ENCODE data around the gene NAALADL2. TPM values are rescaled to one million over a fixed set of nuclear protein-coding genes. Genes with fewer than 3 reads are reported as not detected.

The NAALADL2 gene
- polyA plus RNA-seq, 1 donor from 2014 or later: 1.6 TPM

DNA sequence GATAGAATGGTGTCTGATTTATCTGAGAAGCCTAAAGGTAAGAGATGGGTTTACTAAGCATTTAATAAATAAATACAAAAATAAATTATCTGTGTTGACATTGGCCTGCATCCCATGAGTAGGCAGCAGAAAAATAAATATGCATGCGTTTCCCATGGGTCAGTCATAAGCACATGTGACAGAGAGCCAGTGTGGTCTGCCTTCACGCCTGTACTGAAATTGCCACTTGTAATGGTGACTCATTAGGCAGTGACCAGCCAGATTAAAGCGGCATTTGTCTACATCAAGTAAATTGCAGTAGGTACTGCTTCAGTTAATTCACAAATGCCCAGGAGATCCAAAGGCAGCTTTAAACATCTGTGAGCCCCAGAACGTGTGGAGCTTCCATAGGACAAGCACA is 399.6 kb downstream of the NAALADL2 start:
- H3K27ac ChIP-seq (ENCODE audit: low read length): no peak overlapping the region
- no peak overlapping the region for H3K9ac ChIP-seq (ENCODE audit: low read length)
- H2AFZ ChIP-seq (ENCODE audit: low read depth, low read length): no peak overlapping the region
- no peak overlapping the region for H3K4me2 ChIP-seq (ENCODE audit: low read length)
- H3K27me3 ChIP-seq (ENCODE audit: insufficient read depth, low read depth, low read length): no peaks in the 10 kb centered on the region
- H3F3A ChIP-seq (ENCODE audit: insufficient read depth, low read length, poor library complexity, severe bottlenecking): no peaks in the 10 kb centered on the region
- H3K4me3 ChIP-seq (ENCODE audit: low read length): no peak overlapping the region
- H3K36me3 ChIP-seq (ENCODE audit: insufficient read depth, low read length): no peaks in the 10 kb centered on the region
- no peak for TF ChIP-seq EZH2 (IDR thresholded peaks at IDR 0.05; ENCODE audit: borderline replicate concordance, insufficient read depth, low read length, poor library complexity, severe bottlenecking)
- no peak for TF ChIP-seq SMC3 (conservative IDR thresholded peaks at IDR 0.05; ENCODE audit: poor library complexity)
- TF ChIP-seq, protein P1, sequence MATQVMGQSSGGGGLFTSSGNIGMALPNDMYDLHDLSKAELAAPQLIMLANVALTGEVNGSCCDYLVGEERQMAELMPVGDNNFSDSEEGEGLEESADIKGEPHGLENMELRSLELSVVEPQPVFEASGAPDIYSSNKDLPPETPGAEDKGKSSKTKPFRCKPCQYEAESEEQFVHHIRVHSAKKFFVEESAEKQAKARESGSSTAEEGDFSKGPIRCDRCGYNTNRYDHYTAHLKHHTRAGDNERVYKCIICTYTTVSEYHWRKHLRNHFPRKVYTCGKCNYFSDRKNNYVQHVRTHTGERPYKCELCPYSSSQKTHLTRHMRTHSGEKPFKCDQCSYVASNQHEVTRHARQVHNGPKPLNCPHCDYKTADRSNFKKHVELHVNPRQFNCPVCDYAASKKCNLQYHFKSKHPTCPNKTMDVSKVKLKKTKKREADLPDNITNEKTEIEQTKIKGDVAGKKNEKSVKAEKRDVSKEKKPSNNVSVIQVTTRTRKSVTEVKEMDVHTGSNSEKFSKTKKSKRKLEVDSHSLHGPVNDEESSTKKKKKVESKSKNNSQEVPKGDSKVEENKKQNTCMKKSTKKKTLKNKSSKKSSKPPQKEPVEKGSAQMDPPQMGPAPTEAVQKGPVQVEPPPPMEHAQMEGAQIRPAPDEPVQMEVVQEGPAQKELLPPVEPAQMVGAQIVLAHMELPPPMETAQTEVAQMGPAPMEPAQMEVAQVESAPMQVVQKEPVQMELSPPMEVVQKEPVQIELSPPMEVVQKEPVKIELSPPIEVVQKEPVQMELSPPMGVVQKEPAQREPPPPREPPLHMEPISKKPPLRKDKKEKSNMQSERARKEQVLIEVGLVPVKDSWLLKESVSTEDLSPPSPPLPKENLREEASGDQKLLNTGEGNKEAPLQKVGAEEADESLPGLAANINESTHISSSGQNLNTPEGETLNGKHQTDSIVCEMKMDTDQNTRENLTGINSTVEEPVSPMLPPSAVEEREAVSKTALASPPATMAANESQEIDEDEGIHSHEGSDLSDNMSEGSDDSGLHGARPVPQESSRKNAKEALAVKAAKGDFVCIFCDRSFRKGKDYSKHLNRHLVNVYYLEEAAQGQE (IDR thresholded peaks at IDR 0.05; ENCODE audit: borderline replicate concordance): no peak
- no peak for TF ChIP-seq MXI1 (conservative IDR thresholded peaks at IDR 0.05; ENCODE audit: poor library complexity, severe bottlenecking)
- TF ChIP-seq, protein P2, sequence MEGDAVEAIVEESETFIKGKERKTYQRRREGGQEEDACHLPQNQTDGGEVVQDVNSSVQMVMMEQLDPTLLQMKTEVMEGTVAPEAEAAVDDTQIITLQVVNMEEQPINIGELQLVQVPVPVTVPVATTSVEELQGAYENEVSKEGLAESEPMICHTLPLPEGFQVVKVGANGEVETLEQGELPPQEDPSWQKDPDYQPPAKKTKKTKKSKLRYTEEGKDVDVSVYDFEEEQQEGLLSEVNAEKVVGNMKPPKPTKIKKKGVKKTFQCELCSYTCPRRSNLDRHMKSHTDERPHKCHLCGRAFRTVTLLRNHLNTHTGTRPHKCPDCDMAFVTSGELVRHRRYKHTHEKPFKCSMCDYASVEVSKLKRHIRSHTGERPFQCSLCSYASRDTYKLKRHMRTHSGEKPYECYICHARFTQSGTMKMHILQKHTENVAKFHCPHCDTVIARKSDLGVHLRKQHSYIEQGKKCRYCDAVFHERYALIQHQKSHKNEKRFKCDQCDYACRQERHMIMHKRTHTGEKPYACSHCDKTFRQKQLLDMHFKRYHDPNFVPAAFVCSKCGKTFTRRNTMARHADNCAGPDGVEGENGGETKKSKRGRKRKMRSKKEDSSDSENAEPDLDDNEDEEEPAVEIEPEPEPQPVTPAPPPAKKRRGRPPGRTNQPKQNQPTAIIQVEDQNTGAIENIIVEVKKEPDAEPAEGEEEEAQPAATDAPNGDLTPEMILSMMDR (IDR thresholded peaks at IDR 0.05; ENCODE audit: poor library complexity, severe bottlenecking): no peak
- TF ChIP-seq TAF1 (IDR thresholded peaks at IDR 0.05; ENCODE audit: low read depth): no peak
- TF ChIP-seq EP300 (conservative IDR thresholded peaks at IDR 0.05; ENCODE audit: poor library complexity, severe bottlenecking): no peak
- no peak for TF ChIP-seq RAD21 (conservative IDR thresholded peaks at IDR 0.05)
- no peak for TF ChIP-seq POLR2AphosphoS5 (IDR thresholded peaks at IDR 0.05)
- no peaks in the 10 kb centered on the region for H3K9me3 ChIP-seq (ENCODE audit: low read length)
- no peaks in the 10 kb centered on the region for H3K79me2 ChIP-seq (replicated peaks; ENCODE audit: insufficient read depth, low read length)
- no peaks in the 10 kb centered on the region for H4K20me1 ChIP-seq (ENCODE audit: insufficient read depth)
- H3K9me2 ChIP-seq (ENCODE audit: insufficient read depth, low read length): no peaks in the 10 kb centered on the region

DNA sequence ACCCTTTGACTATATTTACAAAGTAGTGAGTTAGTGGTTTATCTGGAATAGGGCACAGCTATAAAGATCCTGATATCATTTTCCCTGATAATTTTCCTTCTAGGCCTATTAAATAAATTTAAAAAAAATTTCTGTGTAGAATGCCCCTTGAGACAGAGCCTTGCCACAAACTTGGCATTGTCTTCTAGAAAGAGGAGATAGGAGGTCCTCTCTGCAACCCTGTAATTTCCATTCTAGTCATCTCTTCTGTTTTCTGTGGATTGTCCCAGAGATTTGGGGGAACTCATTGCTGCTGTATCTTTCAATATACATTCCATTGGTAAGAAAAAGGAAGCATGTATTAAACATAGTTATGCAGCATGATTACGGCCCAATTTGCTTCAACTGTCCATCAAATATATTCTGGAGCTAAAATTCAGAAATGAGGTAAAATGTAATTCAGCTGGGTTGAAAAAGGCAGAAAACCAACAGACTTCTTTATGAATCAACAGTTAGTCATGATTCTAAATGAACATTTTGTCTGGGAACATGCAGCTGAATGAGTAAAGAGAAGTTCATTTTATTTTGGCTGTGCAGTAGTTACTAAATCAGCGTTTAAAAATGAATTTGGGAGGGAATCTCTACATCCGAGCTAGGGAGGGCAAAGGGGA is 401.1 kb downstream of the NAALADL2 start:
- Histone ChIP-seq H3K9ac (ENCODE audit: low read length) (no peak overlapping the region), H2AFZ (ENCODE audit: low read depth, low read length) (no peak overlapping the region)

More for the DNA sequence above, 401.1 kb downstream of the NAALADL2 start:
- H3K4me2 ChIP-seq (ENCODE audit: low read length): no peak overlapping the region
- no peaks in the 10 kb centered on the region for H3K9me3 ChIP-seq (ENCODE audit: low read length)
- no peak overlapping the region for H3K4me3 ChIP-seq (ENCODE audit: low read length)
- H3K27ac ChIP-seq (ENCODE audit: low read length): no peak overlapping the region
- H3F3A ChIP-seq (ENCODE audit: insufficient read depth, low read length, poor library complexity, severe bottlenecking): no peaks in the 10 kb centered on the region
- no peaks in the 10 kb centered on the region for H3K79me2 ChIP-seq (replicated peaks; ENCODE audit: insufficient read depth, low read length)
- no peak for TF ChIP-seq POLR2AphosphoS5 (IDR thresholded peaks at IDR 0.05)
- no peak for TF ChIP-seq RAD21 (conservative IDR thresholded peaks at IDR 0.05)
- no peak for TF ChIP-seq EP300 (conservative IDR thresholded peaks at IDR 0.05; ENCODE audit: poor library complexity, severe bottlenecking)
- no peaks in the 10 kb centered on the region for H4K20me1 ChIP-seq (ENCODE audit: insufficient read depth)
- H3K9me2 ChIP-seq (ENCODE audit: insufficient read depth, low read length): no peaks in the 10 kb centered on the region
- no peaks in the 10 kb centered on the region for H3K27me3 ChIP-seq (ENCODE audit: insufficient read depth, low read depth, low read length)
- H3K36me3 ChIP-seq (ENCODE audit: insufficient read depth, low read length): no peaks in the 10 kb centered on the region
